Hepatic stellate cell (primary cell): Measurements from ENCODE around the gene IGDCC3.

Source experiments
- DNase-seq: peaks from one replicate; pipeline ENCODE4 v3.0.0; 2011; ENCODE audit warnings: low spot score

The IGDCC3 gene

DNA sequence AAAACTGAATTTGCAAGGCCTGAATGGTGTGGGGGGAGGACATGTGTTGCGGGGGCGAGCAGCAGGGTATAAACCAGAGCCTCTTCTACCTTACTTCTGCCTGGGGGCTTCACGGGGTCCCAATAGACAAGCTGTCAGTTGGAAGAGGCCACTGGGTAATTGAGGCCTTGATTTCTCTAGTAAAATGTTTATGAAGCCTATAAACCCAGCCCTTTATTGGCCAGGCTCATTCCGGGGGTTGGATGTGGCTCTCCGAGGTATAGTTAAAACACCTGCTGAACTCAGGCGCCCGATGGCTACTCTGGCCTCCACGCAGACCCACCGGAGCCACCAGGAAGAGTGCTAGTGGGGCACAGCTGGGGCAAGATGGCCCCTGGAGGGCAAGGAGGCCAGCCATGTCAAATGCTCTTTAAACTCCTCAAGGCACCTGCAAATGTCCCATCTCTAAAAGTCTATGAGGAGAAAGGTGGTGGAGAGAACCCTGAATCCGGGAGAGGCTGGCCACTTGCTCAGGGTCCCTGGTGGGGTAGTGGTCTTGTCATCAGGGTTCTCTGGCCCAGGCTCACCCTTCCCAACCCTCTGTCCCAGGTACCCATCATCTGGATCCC is 34.3 kb downstream of the IGDCC3 start:
- no peak for DNase-seq

DNA sequence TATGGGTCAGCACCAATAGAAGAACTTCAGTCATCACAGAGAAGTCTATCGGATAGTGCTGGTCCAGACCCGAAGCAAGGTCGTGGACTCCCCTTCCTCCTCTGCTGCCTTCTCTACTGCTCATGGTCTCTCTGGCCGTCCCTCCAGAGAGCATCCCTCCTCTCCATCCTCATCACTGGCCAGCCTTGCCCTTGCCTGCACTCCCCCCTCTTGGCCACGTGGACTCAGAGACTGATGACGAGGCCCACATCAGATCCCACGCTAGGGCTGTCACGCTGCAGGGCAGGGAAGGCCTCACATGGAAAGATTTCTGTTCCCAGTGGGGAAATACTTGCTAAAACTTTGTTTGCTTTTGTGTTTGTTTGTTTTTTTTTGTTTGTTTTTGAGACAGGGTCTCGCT is 35.3 kb downstream of the IGDCC3 start:
- no peak for DNase-seq

DNA sequence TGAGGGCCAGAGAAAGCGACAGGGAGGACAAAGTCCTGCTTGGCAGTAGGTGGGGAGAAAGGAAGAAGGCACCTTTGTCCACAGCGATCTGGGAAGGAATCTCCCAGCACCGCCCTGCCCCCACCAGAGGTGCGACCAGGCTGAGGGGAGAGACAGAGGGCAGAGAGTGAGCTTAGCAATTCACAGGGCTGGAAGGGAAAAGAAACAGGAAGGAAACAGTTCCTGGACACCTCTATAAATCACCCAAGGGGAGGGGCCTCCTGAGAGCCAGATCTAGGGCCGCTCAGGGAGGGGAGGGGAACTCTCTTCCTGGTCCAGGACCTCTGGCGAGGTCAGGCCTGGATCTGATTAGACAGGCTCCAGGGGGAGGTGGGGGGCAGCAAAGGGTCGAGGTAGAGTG is 37.9 kb downstream of the IGDCC3 start:
- no peak for DNase-seq

DNA sequence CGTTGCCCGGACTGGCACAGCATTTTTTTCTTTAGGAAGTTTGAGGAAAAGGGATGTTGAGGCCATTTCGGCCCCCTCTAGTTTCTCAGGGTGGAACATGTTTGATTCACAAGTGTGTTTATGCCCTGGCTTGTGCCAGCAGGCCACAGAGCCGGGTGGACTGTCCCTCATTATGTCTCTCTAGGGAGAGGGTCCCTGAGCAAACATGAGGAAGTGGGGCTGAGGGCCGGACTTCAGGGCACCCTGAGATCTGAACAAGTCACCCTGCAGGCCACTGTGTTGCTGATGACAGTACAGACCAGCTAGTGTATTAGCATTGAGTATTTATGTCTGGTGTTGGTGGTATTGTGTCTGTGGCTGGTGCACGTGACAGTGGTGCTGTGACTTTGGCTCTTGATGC is 38.4 kb downstream of the IGDCC3 start:
- no peak for DNase-seq

DNA sequence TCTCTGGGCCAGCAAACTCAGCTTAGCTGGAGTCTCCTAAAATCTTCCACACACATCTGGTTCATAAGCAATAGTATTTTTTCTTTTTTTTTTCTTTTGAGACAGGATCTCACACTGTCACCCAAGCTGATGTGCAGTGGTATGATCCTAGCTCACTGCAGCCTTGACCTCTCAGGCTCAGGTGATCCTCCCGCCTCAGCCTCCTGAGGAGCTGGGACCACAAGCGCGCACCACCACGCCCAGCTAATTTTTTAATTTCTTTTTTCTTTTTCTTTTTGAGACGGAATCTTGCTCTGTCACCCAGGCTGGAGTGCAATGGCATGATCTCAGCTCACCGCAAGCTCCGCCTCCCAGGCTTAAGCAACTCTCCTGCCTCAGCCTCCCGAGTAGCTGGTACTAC is 39.0 kb downstream of the IGDCC3 start:
- DNase-seq: no peak

DNA sequence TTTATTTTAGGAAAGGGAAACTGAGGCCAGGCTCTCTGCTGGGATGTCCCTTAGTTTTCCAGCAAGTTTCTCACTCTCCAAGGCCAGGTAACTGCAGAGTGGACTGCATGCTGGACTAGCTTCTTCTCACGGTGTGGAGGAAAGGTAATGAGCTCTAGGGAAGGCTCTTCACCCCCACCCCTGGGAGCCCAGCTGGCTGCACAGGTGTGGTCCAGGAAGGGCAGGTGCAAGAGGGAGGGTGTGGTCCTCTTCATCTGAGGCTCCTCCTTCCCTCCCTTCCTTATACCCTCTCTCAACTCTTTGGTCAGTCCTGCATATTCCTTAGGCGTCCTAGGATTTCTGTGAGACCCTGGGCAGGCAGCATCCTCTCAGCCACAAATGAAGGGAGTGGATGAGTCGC is 39.4 kb downstream of the IGDCC3 start:
- no peak for DNase-seq

DNA sequence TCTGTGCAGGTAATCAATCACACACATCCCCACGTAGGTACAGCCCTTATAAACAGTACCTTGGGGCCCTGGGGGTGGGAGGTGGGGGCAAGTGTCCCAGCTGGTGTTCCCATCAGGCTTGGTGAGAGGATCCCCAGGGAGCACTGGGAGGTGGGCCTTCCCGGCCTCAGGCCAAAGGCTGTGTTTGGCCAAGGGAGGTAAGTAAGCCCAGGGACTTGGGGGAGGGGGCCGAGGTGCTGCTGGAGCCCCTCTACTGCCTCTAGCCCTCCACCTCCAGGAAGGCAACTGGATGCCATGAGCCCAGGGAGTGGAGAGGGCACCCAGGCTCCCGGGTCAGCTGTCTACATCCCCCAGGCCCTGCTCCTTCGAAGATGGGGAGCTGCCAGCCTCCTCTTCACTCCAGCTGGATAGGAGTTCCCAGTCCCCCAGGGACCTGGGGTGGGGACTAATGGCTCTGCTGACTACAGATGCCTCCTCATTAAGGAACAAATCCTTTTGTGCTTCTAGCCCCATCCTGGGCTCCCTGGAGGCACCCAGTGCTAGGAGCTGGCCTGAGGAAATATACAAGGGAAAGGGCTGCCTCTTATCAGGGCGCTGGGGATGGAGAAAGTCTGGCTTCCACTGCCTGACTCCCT is 40.2 kb downstream of the IGDCC3 start:
- no peak for DNase-seq

DNA sequence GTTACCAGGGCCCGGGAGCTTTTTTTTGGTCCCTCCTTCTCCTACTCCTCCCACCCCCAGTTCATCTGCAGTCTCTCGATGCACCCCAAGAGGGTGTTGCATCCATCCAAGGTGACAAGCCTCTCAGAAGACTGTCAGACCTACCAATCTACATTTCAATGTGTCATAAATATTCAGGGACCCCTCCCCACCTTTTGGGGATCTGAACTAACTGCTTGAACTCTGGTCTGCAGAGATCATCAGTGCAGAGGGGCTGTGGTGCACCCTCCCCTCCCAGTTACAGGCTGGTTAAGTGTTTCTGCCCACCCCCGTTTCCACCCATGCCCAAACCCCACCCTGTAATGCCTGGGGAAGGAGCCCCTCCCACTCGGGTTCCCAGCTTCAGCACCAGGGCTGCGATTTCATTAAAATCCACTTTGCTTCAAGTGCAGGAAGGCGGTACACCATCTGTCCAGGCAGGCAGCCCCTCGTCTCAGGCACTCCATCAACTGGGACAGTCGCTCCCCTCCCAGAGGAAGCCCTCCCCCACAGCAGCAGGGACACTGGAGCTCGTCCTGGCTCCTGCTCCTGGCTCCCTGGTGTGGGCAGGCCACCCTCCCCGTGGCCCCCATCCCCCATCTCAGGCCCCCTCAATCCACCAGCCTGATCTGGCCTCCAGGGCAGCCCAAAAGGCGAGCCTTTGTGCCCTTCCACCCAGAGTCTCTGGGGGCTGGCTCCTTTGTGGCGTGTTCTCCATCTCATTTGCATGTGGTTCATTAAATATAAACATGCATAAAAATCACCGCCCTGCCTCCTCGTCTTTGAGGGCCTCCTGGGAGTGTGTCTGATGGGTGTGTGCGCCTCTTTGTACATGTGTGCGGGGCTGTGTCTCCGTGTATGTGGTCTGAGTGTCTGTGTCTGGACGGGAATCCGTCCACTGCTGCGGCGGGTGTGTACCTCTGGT is 41.0 kb downstream of the IGDCC3 start:
- DNase-seq: no peak

DNA sequence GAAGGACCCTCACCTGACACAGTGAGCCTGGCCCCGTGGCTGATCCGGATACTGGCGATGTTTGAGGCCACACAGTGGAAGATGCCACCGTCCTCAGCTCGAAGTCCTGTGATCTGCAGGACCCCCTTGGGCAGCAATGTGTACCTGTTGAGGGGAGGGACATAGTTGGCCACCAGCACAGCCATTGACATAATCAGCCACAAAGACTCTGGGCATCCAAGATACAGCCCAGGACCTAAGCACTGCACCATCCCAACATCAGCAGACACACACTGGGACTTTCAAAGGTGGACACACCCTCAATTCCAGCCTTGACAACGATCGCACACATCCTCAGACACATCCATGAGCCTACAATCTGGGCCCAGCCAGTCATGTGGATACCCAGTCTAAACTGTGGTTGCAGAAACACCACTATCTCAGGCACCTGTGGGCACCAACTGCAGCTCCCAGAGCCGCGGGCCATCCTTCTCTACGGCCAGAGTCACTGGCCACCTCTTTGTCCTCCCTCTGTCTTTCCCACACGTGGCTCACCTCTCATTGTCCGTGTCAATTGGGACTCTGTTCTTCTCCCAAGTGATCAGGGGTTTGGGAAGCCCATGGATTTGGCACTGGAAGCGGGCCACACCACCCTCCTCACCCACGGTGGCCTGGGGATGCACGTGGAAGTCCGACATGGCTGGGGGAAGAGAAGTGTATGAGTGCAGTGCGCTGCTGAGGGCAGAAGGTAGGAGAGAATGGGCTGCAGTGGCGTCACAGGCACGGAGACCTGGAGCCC is 42.3 kb downstream of the IGDCC3 start:
- DNase-seq: no peak

DNA sequence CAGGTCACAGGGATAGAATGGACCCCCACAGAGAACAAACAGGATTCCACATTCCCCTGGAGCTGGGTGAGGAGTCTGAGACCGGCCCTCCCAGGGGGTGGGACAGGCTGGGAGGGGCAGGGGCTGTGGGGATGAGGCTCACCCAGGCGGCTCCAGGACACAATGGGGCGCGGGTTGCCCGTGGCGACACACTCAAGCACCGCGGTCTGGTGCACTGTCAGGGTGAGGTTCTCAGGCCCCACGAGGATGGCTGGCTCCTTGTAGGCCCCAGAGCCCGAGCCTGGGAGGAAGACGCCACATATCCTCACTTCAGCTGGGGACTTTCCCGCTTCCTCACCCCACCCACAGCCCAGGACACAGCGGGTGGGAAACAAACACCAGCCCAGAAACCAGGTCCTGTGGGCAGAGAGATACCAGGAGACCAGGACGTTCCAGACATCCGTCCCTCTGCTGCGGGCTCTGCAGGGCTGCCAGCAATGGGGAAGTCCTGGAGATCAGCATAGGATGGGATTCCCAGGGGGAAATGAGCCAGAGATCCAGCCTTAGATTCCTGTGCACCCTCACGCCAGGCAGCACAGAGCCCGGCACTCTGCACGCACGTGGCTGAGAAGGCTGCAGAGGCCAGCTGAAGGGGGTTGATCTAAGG is 43.1 kb downstream of the IGDCC3 start:
- no peak for DNase-seq

DNA sequence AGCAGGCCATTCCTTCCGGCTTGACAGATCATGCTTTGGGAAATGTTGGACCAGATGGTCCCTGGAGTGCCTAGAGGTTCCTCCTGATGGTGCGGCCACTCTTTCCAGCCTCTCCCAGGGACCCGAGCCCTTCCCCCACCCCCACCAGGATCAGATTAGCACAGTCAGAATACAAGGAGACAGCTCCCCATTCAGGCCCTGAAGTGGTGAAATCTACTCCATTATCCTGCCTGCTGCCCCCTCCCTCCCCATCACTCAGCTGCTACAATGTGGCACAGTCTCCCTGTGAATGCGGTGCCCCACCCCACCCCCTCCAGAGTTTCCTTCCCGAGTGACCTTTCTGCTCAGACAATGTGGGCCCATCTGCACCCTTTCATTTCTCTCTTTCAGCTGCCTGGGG is 43.9 kb downstream of the IGDCC3 start:
- no peak for DNase-seq

DNA sequence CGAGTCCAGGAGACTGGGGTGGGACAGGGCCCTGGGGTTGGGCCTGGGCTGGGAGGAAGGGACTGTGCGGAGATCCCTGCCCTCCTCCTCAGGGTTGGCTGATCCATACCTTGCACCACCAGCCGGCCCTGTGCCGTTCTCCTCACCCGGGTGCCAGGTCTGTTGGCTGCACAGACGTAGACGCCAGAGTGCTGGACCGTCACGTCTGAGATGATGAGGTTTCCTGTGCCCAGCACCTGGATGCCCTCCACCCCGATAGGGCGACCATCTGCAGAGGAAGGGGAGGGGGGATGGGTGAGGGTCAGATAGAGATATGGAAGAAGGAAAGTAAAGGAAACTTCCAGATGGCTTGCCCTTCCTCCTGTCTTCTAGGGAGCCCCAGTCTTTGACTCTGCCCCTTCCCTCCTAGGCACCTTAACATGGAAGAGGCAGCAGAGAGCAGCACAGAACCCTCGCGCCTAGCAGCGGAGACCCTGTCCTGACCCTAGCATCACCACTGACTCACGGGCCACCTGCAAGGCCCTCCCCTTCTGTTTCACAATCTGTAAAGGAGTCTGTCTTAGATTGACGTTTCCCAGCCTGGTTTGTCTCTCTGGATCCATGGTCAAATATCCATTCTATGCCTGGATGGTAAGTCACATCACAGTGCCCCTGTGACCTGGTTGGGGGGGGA is 44.5 kb downstream of the IGDCC3 start:
- no peak for DNase-seq

DNA sequence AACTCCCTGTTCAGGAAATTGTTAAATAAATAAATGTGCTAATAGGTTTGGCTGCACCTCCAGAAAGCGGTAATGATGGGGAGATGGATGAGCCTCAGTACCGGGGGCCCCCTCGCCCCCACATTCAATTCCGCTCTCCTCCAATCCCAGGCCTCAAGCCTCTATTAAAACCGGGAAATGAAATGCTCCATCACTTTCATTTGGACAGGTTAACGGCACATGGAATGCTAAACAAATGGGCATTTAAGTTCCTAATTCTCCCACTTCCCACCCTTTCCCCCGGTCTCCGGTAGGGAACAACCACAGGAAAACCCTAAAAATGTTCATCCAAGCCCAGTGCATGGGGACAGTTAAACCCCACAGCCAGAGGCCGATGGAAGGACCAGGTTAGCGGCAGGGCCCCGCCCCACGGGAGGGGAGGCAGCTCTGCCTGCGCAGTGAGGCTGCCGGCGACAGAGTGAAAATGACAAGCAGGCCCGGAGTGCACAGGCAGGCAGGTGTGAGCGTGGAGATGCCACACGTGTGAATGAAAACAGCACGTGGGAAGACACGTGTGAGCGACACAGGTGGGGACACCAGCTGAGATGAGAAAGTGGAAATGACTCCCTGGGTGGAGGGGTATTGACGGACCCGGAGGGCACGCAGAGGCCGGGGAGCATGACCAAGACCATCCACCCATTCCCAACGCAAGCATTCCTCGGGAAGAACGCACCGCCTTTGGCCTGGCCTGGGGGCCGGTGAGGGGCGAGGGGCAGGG is 45.2 kb downstream of the IGDCC3 start:
- DNase-seq: no peak

DNA sequence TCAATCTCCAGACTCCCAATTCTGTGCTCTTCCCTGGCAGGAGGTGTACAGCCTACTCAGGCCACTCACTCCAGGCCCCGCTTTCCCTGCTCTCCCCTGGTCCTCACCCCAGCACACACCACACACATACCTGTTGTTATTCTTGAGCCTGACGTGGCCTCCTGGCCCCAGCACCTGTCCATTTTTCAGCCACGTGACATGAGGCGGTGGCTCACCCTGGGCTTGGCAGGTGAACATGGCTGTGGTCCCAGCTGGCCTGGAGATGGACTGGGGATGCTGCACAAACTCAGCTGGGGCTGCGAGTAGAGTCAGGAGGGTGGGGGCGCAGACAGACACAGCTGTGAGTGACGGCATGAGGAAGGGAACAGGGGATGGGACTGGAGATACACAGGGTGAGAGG is 46.0 kb downstream of the IGDCC3 start:
- no peak for DNase-seq

DNA sequence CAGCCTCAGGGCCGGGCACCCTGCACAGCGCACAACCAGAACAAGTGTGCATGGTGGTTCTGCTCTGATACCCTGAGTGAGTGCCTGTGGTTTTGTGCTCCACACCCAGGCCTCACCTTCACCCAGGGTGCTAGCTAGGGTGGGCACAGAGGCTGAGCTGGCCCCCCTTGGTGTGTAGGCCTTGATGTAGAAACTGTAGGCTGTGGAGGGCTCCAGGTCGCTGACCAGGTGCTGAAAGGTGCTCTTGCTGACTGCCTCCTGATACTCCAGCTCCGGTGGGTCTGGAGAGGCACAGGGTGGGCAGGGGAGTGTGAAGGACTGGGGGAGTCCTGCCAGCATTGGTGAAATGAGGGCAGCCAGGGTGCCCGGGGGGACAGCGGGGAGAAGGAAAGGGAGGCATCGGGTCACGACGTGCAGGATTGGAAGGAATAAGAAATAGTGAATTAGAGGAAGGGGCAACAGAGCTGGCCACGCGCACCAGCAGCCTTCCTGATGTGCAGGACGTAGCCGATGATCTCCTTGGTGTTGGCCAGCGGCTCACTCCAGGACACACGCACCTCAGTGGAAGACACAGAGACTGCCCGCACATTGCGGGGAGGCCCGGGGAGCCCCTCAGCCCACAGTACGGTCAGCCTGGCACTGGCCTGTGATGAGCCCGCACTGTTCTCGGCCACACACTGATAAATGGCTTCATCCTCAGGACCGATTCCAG is 46.7 kb downstream of the IGDCC3 start:
- no peak for DNase-seq

DNA sequence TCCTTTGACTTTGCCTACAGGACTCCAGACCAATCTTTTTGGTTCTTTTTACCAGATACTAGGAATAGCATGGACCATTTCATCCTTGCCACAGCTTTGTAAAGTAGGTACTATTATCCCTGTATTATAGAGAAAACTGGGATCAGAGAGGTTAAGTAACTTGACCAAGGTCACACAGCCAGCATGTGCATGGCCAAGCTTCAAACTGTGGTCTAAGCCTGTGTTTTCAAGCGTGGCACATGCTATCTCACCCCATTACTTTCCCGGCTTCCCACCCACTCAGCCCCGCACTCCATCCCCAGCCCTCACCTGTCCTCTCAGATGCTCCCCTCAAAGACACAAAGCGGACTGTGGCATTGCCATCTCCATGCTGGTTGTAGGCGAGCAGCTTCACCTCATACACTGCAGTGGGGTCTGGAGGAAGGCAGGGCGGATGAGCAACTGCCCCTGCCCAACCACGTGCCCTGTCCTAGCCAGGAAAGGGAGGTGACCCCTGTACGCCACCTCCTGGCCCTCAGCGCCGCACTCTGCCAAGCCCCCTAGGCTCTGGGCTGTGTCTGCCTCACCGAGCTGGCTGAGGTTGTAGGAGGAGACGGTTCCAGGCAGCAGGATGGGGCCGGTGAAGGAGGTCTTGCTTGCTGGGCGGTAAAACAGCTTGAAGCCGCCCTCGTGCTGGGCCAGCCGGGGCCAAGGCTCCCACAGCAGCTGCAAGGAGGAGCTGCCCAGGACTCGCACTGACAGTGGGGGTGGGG is 47.6 kb downstream of the IGDCC3 start:
- DNase-seq: no peak

DNA sequence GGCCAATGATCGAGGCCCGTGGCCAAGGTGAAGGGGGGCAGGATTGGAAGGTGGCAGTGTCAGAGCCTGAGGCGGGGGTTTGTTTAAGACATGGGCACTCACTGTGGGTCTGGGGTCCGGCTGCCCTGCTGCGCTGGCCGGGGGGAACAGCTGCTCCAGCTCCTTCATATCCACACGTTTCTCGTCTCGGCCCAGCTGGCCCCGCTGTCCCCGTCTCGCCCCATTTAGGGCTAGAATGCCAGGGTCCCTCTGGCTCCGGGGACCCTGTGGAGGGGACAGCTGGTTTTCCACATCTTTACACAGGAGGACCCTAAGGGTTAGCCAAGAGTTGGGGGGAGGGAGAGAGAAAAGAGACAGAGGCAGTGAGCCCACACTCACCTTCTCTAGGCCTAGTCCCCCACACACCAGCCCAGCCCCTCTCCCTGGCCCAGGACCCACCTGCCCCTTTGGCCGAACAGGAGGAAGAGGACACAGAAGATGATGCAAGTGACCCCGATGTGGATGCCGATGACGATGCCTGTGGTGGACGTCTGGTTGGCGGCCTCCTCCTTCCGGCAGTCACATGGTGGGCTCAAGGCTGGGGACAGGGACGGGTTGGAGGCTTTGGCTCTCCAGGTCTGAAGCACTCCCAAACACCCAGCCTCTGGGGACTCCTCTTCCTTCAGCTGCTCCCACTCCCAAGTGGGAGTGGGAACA is 48.4 kb downstream of the IGDCC3 start:
- no peak for DNase-seq

DNA sequence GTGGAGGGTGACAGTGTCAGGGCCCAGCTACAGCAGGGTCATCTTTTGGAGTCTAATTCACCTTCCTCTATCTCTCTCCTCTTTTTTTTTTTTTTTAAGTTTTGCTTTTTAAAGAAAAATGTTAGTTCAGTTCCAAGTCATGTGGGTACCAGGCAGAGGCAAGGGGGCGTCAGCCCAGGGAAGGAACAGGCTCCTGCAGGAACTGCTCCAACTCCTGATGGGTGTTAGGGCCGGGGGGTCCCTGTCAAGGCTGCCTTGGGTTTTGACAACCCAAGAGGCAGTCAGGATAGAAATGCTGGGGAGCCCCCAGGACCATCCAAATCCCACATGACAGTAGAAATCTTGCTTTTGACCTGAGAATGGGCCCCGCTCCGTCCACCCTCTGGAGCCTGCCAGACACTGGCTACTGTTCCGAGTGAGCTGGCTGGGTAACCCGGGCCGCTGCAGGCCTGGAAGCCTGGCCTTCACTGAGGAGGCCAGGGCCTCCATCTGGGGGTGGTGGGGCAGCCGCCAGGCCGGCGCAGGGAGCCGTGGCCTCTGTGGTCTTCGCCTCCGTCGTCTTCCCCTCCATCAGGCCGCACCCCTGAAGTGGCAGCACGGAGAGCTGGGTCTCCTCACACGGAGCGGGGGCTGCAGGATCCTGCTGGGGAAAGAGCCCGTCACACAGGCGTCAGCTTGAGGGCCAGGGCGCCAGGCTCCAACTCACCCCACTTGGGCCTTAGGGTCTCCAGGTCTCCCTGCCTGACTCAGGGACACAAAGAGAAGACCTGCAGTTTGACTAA is 49.1 kb downstream of the IGDCC3 start:
- no peak for DNase-seq
